Vagina (tissue), 2 donors: ENCODE measurements around the gene CNTD1.

ENCODE experiments used
- CTCF ChIP-seq, 3 experiments: fragments of 450-650 bp in 2 of 3; fragments of 200-600 bp in 1 of 3; sonication (generic) in 1 of 3; IDR thresholded peaks; one replicate each; pipeline ENCODE4 v1.5.1; 2017 to 2019; ENCODE audit warnings: antibody characterized with exemption in 3 of 3, mild to moderate bottlenecking in 2 of 3, moderate library complexity in 2 of 3
- POLR2A ChIP-seq, 2 donors: fragments of 450-650 bp; IDR thresholded peaks; one replicate each; pipeline ENCODE4 v1.6.1; 2017; ENCODE audit warnings: antibody characterized with exemption in 2 of 2, mild to moderate bottlenecking in 2 of 2, moderate library complexity in 2 of 2

GRCh38 chr17:42778570-42778969 is 20.1 kb upstream of the CNTD1 start:
- TF ChIP-seq POLR2A (IDR thresholded peaks at IDR 0.05) (no peak), CTCF (IDR thresholded peaks at IDR 0.05) (no peak)
